NT2/D1 (cell line): Measurements from ENCODE around the gene DOCK2.

Source experiments
- SUZ12 ChIP-seq: IDR thresholded peaks from 2 replicates; pipeline ENCODE4 v1.6.1; 2011; ENCODE audit not compliant: insufficient read length, insufficient read depth; ENCODE audit errors: extremely low read depth
- YY1 ChIP-seq: IDR thresholded peaks from 2 replicates; pipeline ENCODE4 v1.6.1; 2011; ENCODE audit not compliant: insufficient read length, insufficient read depth
- ZNF274 ChIP-seq: IDR thresholded peaks from 2 replicates; pipeline ENCODE4 v1.6.1; 2011; ENCODE audit warnings: mild to moderate bottlenecking, low read depth, low read length

DNA sequence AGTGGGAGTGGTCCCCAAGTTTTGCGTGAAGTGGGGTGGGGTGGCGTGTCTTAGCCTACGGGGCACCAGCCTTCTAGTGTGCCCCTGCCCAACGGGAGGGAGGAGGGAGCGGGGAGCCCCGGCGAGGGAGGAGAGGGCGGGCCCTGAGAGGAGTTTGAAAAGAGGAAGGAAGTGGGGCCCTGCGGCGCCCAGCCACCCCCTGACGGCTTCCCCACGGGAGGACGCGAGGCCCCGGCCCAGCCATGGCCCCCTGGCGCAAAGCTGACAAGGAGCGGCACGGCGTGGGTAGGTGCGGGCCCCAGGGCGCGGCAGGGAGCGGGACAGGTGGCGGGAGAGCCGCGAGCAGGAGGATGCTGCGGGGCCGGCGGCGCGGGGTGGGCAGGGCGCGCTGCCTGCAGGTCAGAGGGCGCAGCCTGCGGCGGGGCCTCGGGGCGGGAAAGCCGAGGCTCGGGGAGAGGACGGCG lies at the start of gene DOCK2:
- TF ChIP-seq YY1 (no peak), ZNF274 (no peak), SUZ12 (no peak)
